GM19193 (cell line): ENCODE results near the gene LIPE.

Source experiments
- POLR2A ChIP-seq: IDR thresholded peaks from 4 replicates; pipeline ENCODE4 v1.6.1; 2011; ENCODE audit not compliant: insufficient read depth, insufficient read length; ENCODE audit errors: extremely low read depth

Gene LIPE

DNA sequence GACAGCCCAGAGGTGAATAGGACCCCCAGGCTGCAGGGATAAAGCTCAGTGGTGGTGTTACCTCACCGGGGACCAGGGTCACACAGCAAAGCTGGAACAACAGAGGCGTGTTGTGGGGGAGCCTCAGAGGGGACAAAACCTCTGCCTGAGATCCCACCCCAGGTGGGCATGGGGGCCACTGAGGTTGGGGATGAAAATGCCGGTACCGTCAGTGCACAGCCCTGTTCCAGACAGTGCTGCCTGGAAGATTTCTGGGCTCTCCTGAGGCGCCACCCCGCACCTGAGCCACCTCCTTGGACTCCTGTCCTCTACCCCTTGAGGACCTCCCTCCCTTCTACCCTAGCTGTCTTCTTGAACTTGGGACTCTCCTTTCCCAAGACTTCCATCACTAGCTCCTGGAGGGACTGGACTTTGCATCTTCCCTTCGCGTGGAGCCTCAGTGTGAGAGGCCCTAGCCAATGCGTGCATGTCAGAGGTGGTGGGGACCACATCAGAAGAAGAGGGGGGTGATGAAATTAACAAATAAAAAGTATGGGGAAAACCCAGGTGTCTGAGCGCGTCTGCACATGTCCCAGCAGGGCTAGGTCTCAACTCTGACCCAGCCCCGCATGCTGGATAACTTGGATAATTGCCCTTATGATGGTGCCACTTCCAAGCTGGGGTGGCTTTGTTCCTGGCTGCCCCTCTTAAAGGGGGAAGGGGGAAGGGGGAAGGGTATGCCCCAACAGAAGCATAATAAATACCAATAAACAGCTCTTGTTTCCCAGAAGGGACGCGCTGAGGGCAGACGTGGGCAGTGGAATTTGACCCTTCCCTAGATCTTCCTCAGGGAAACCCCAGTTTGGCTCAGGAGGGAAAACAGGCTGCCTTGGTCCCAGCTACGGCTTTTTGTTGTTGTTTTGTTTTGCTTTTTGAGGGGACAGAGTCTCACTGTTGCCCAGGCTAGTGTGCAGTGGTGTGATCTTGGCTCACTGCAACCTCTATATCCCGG, 48.7 kb downstream of the LIPE start:
- no peak for TF ChIP-seq POLR2A

DNA sequence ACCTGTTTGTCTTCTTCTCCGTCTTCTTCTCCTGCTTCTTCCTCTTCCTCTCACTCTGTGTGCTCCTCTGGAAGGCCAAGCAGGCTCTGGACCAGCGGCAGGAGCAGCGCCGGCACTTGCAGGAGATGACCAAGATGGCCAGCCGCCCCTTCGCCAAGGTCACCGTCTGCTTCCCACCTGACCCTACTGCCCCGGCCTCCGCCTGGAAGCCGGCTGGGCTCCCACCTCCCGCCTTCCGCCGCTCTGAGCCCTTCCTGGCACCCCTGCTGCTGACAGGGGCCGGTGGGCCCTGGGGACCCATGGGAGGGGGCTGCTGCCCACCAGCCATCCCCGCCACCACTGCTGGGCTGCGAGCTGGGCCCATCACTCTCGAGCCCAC, 51.0 kb downstream of the LIPE start:
- TF ChIP-seq POLR2A: no peak

- TF ChIP-seq POLR2A: no peak
Measured at GRCh38 chr19:42375415-42376176, 51.6 kb downstream of the LIPE start.

DNA sequence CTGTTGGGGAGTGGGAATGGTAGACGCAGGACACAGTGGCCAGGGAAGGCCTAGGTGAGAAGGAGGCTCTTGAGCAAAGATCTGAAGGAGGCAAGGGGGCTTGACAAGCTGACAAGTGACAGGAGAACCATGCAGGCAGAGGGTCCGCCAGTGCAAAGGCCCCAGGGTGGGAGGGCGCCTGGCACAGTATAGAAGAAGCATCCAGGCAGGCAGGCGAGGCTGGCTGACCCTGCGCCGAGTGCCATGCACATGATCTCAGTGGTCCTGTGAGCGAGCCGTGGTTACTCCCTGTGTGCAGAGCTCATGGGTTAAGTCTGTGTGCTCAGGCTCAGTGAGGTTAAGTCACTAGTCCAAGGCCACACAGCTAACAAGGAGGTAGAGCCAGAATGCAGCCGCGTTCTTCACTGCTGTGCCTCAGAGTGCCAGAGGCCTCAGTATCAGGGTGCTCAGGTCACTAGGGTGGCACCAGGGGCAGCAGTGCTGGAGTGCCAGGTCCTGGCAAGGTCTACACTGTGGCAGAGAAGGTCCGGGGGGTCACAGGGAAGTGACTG, 52.3 kb downstream of the LIPE start:
- no peak for TF ChIP-seq POLR2A

DNA sequence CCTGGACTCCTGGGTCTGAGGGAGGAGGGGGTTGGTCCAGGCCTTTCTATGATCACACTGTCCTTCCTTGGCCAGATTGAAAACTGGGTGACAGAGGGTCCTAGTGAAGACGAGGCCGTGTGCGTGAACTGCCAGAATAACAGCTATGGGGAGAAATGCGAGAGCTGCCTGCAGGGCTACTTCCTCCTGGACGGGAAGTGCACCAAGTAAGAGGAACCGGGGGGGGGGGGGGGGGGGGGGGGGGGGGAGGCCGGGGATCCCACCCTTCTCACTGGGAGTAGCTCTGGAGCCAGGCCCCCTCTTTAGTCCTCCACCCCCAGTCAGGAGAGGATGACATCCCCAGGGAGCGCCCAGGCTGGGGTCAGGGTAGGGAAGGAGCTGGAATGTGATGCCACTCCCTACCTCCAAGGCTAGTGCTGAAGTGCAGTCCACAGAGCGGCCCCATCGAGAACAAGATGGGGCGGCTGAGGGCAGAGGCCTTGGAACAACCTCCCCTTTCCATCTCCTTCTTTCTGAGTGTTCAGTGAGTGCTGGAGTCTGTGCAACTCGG, 56.5 kb downstream of the LIPE start:
- TF ChIP-seq POLR2A: no peak

DNA sequence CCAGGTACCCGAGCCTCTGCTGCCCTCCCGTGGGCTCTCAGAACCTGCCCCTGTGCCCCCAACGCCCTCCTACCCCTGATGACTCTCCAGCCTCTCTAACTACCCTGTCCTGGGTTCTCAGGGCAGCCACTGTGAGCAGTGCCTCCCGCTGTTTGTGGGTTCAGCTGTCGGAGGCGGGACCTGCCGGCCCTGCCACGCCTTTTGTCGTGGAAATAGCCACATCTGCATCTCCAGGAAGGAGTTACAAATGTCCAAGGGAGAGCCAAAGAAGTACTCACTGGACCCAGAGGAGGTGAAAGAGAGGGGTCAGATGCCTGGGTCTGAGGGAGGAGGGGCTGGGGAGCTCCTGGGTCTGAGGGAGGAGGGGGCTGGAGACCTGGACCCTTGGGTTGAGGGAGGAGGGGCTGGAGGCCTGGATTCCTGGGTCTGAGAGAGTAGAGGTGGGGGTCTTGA, 57.1 kb downstream of the LIPE start:
- no peak for TF ChIP-seq POLR2A

- TF ChIP-seq POLR2A: no peak
Measured at GRCh38 chr19:42369433-42370067, 57.6 kb downstream of the LIPE start.

GRCh38 chr19:42368765-42369164, 58.4 kb downstream of the LIPE start:
- no peak for TF ChIP-seq POLR2A

GRCh38 chr19:42368360-42368759, 58.8 kb downstream of the LIPE start:
- no peak for TF ChIP-seq POLR2A

GRCh38 chr19:42367929-42368328, 59.3 kb downstream of the LIPE start:
- no peak for TF ChIP-seq POLR2A

GRCh38 chr19:42366673-42367072, 60.5 kb downstream of the LIPE start:
- no peak for TF ChIP-seq POLR2A

DNA sequence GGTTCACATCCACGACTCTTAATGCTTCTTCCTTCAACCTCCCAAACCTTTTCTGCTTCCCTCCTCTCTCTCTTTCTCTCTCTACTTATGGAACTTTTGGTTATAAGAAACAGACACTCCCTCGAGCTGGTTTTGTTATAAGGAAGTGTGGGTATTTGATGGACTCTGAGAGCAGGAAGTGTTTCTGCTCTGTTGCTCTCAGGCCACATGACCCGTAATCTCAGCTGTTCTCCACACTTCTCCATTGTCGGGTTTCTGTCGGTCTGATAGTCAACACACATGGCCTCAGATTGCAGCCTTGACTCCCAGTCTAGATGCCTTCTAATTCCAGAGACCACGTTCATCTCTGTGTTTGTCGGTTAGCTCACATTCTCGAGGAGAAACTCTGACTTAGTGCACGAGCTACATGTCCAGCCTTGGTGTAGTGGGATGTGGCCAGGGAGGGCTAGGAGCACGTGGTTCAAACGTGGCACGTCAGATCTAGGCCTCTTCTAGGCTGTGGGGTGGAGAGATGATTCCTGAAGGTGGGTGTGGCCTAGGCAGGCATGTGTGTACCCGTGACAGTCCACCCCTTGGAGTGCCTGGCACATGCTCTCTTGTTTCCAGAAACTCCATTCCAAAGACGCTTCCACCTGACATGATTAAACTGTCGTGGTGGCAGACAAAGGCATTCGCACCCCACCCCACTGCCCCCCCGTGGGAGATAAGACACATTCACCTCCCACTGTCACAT, 63.4 kb downstream of the LIPE start:
- TF ChIP-seq POLR2A: no peak

DNA sequence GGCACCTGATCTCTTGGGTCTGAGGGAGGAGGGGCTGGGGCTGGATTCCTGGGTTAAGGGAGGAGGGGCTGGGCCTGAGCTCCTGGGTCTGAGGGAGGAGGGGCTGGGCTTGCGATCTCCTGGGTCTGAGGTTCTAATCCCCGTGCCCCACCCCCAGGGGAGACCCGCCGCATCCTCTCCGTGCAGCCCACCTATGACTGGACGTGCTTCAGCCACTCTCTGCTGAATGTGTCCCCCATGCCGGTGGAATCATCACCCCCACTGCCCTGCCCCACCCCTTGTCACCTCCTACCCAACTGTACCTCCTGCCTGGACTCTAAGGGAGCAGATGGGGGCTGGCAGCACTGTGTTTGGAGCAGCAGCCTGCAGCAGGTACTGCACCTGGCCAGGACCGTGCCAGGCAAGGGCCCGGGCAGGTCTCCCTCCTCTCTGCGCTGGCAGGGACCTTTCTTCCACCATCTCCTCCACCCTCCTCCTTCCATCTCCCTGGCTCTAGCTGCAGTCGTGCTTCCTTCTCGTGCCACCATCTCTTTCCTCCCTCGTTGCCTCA, 64.2 kb downstream of the LIPE start:
- no peak for TF ChIP-seq POLR2A

- TF ChIP-seq POLR2A: no peak
Measured at GRCh38 chr19:42362342-42362741, 64.8 kb downstream of the LIPE start.
